Stimulated activated CD4-positive, alpha-beta T cell treated with anti-CD3 and anti-CD28 coated beads, Interleukin-2, amount 100 ng/mL, for 24 hours (primary cell): ENCODE measurements around the gene TRIM8.
A peak's percentile ranks its signal among the peaks of the same experiment; 100 is the strongest.

Experiments used
- DNase-seq, 2 donors: peaks; one replicate each; pipeline ENCODE4 v3.0.0-alpha.2; 2020

Gene TRIM8, protein sequence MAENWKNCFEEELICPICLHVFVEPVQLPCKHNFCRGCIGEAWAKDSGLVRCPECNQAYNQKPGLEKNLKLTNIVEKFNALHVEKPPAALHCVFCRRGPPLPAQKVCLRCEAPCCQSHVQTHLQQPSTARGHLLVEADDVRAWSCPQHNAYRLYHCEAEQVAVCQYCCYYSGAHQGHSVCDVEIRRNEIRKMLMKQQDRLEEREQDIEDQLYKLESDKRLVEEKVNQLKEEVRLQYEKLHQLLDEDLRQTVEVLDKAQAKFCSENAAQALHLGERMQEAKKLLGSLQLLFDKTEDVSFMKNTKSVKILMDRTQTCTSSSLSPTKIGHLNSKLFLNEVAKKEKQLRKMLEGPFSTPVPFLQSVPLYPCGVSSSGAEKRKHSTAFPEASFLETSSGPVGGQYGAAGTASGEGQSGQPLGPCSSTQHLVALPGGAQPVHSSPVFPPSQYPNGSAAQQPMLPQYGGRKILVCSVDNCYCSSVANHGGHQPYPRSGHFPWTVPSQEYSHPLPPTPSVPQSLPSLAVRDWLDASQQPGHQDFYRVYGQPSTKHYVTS

DNA sequence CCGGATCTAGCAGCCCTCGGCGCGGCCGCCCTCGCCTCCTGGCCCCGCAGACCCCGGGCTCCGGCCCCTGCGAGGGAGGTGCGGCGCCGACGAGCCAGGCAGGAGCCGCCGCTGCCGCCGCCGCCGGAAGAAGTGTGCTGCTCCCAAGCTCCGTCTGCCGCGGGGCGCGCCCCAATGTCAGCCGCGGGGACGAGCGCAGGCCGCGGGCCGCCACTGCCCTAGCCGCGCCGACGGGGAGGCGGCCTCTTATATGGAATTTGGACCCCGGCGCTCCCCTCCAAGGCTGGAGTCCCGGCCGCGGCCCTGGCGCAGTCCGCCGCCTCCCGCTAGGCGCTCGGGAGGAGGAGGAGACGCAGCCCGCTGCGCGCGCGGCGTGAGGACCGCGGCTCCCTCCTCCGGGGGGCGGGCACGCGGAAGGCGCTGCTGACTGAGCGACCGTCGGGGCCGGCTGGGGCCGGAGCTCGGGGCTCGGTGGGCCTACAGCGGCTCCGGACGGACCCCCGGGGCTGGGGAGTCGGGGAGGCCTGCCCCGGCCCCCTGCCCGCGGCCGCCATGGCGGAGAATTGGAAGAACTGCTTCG is at the start of gene TRIM8:
Gene TRIM8, plus strand, starts transcription at position 414 of the 580 bp plus-strand sequence. Its CDS starts 139 bp downstream, at position 553.
- DNase-seq = peak; percentile 62 to 67

DNA sequence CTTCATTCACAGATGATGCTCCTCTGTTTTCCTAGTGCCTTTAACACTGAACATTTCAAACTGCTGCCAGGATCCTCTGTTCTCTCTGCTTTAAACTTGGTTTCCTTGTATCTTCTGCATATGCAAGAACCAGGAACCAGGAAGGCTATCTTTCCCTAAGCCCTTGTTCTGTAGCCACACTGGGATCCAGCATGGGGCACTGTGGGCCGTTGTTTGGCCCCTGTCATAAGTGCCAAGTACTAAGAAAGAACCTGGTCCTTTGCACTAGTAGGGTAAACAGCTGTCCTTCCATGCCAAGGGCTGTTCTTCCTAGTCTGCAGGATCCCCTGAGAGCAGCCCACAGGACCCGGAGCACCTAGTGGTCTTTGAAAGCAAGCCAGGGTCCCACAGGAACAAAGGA is 49.0 kb upstream of the TRIM8 start:
- no peak for DNase-seq

DNA sequence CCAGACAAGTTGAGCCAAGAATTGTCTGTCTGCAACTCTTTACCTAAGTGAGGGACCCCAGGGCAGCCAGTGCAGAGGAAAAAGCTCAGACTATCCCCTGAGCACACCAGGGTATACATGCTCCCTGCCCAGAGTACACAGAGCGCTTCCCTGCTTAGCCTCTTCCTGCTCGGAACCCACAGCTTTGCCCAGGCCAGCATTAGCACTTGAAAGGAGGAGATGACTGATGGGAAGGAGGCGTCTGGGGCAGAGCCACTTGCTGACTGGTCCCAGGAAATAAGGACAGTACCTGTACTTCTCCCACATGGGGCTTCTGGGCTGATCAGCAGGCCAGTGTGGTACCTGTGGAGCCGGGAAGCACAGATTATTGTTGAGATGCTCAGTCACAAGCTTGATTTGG is 48.4 kb upstream of the TRIM8 start:
- DNase-seq = no peak

DNA sequence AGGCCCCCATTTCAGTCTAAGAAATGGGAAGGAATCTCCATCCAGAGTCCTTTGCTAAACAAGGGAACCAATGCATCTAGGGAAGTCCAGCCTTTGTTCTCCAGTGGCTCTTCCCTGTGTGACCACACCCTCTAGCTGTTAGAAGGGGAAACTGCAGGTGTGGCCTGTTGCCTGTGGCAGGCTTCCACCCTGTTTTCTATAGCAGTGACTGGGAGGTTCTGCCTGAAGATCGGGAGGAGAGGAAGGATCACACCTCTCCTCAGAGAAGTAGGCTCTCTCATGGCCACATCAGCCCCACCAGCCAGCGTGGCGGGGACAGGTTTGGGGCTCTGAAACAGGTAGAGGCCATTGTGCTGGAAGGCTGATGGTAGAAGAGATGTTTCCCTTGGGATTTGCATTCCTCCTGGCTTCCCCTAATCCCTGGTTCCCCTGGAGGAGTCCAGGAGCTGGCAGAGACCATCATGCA is 47.7 kb upstream of the TRIM8 start:
- peak; percentile 22 to 29 for DNase-seq

DNA sequence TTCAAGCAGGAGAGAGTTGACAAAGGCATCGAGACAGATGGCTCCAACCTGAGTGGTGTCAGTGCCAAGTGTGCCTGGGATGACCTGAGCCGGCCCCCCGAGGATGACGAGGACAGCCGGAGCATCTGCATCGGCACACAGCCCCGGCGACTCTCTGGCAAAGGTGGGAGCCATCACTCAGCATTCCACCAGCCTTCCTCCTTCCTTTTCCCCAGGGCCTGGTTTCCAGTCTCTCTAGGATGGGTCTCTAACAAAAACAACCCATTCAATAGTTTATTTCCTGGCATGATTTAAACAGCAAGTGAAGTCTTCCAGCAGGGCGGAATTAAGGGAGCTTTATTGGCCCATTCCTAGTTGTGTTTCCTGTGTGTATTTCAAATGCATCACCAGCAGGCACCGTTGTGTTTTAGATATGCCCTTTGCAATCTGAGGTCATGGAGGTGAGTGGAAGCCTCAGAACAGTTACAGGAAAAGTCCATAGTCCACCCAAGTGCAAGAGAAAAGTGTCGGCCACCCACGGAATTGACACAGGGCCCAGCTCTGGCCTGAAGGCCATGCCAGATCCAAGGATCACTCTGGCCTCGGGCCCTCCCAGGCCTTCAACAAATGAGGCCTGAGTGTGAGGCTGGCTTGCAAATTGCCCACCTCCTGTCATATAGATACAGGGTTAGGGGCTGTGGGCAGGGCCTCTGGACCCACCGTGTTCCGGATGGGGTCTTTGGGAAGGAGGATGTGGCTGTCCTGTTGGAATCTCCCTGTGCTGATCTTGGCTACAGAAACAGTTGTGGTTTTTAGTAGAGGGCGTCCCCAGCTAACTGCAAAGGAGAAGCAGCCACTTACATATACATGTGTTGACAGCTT is 46.9 kb upstream of the TRIM8 start:
- DNase-seq = no peak

DNA sequence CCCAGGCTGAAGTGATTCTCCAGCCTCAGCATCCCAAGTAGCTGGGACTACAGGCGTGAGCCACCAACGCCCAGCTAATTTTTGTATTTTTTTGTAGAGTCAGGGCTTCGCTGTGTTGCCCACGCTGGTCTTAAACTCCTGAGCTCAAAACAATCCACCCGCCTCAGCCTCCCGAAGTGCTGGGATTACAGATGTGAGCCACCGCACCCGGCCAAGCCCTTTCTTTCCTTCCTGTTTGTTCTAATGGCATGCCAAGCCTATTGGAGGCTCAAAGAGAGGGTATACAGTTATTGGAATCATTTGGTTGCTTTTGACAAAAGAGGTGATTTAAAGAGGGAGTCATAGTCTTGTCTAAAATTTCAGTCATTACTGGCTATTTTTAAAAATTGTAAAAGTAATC is 46.0 kb upstream of the TRIM8 start:
- no peak for DNase-seq

DNA sequence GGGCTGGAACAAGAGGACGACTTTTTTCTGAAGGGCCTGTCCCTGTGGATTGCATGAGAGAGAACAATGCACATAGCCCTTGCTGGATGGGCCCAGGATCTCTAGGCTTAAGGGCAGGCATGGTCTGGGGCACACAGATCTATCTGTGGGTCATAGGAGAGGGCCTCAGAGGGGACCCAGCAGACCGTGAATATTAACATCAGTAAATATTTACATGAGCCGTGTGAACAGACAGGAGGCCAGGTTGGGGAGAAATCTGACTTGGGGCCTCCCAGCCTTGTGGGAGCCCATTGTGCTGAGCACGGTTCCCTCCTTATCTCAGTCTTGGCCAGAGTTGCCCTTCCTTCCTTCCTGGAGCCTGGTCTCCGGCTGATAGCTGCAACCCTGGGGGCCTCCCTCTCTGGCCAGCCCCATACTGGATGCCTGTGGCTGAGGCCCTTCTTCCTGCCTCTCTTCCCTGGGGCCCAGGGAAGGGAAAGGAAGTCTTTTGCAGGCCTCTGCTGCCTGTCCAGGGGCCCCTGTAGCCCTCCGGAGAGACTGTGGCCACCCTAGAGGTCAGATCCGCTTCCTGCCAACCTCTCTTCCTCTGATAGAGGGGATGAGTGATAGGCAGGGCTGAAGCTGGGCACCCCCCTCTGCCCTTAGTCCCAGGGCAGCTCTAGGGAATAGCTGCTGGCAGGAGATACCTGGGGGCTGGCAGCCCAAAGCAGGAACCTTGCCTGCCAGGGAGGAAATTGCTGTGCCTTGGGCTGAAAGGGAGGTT is 44.5 kb upstream of the TRIM8 start:
- no peak for DNase-seq

DNA sequence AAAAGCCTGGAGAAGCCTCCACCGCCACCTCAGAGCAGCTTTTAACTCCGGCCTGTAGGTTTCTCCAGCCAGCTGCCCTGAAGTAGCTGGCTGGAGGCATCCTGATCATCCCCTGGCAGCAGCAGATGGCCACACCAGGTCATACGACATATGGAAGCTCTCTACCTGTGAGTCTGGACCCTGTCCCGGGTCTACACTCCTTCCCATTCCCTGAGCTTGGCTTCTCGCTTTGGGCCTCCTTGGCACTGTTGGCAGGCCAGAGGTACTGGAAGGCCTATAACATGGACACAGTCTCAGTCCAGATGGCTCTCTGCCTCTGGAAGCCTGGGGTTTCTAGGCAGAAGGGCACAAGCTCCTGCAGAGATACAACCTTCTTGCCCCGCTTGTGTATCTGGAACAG is 43.5 kb upstream of the TRIM8 start:
- no peak for DNase-seq

DNA sequence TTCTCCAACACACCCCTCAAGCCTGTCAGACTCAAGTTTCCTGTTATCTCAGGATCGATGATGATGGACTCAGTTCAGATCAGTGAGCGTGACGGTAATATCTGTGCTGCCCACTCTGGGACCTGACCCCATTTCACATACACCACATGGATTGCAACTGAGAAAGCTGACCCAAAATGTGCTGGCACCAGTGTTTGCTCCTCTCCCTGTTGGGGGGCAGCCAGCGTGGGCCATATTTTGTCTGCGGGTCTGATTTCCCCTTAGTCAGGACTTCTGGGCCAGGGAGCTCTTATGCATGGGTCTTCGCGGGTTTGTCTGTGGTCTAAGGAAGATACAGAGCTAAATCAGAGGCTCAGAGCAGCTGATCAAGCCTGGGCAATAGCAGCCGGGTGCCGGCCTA is 42.6 kb upstream of the TRIM8 start:
- no peak for DNase-seq

DNA sequence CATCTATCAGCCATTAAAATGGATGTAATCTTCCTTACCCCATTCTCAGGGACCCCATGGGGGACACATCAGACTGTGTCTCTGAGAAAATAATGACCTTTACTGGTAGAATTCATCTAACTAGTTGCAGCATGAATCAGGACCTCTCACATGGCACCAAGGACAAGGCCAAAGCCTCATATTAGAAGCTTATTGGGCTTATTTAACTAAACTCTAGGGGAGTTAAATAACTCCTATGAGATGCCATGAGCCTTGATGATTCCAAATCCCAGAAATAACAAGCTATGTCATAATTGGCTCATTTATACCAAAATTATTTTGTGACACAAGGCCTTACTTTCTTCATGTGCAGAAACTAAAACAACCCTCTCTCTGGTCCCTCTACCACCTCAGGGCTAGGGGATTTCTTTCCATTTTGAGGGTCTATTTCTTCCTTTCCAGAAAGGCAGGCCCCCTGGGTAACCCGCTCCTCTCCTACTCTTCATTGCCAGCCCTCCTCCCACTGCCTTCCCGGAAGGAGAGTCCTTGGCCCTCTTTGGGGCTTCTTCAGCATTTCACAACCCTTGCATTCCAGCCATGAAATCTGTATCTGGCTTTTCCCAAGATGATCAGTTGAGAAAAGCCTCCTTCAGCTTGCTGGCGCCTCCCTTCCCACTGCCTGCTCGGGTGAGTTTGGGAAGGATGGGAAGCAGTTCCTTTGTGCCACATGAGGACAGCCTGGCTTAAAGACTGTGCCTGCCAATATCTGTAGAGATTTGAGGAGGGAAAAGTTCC is 41.8 kb upstream of the TRIM8 start:
- DNase-seq = no peak

DNA sequence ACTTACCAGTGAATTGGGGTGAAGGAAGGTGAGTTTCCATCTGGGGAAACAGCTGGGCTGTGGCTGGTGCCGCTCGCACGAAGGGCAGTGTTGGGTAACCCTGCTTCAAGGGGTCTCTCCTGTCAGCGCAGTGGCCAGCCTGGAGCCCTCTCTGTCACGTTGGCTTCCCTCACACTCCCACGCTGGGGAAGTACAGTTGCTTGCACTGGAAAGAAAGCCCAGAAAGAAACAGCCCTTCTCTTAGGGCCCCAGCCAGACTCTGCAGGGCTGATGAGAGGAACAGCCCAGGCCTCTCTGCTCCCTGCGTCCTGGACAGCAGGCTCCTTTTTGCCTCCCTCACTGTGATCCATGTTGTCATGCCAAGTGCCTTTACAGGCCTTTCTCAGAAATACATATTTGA is 40.3 kb upstream of the TRIM8 start:
- no peak for DNase-seq

DNA sequence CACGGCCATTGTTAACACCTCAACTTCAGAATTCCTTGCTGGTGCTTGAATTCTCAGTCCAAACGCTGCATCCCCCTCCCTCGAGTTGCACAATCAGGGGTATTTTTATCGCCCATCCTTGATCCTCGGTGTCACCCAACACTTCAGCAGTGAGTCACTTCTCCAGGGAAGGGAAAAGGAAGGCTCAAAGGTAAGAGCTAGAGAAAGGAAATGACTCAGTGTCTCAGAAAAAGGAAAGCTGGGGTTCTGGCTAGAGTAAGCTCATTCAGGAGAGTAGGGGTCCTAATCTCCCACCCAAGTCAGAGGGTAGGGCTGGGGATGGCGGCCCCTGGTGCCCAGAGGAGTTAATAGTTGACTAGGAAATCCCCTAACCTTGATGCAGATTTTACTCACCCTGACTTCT is 39.8 kb upstream of the TRIM8 start:
- DNase-seq = no peak

DNA sequence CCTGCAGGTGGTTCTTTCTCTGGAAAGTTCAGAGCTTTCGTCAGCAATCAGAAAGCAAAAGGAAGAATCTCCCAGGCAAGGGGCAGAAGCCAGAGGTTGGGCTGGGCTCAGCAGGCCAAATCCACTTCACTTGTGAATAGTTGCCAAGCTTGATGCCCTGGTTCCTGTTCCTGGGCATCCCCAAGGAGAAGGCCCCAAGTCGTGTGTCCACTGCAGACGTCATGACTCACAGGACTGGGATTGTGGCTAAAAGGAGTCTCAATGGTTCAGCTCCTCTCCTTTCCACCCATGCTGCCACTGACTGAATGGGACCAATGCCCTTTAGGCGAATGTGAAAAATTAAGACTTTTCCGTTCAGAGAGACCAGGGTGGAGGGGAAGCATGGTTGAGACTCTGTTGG is 38.6 kb upstream of the TRIM8 start:
- no peak for DNase-seq

DNA sequence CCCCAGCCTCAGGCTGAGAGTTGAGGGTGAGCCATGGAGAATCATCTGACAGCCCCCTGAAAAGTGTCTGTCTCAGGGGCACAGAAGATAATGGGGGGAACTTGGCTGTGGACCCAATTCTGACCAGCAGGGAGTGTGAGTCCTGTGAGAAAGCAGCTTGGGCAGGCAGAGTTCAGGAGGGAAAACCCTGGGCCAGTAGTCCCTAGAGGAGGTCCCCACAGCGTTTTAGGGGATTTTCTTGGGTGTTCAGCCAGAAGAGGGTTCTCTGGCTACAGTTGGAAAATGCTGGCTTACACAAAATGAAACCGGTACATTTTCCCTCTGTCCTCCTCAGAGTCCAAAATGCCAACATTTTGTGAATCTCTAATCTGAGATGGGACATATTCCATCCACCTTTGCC is 35.8 kb upstream of the TRIM8 start:
- no peak for DNase-seq

DNA sequence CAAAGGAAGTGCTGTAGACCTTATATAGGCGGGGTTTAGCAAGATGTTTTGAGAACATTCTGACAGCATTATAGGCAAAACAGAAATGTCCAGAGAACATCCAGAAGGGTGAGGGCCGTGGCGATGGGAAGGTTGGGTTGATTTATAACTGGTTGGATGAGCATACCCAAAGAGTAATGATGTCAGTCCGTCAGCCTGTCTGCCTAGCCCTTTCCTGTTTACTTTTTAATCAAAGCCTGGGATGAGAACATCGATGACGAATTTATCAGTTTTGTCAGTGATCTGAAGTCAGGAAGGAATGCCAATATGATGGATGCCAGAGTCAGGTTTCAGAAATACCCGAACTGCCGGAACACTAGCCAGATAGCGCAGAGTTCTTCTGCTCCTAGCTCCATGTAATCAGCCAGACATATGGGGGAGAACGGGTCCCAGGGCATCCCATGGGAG is 33.8 kb upstream of the TRIM8 start:
- DNase-seq = no peak

DNA sequence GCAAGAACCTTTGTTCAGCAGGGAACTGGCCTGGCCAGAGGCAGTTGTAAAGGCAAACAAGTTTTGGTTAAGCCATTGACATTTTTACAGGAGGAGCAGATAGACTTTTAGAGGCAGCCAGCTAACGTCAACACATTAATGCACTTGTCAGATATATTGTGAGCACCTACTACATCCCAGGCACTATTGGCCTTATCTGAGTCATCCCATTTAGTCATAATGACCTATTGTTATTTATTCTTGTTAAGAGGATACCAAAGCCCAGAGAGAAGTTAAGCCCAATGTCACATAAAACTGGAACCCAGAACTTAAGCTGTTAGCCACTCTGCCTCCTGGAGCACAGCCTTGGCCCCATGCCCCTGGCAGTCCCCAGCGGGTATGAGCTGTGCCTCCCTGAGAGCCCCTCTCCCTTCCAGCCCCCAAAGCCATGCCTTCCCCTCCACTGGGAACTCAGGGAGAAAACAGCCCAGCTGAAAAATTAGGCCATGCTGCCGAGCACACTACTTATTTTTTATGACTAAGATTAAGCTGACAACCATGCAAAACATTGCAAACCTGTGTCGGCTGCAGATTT is 32.7 kb upstream of the TRIM8 start:
- no peak for DNase-seq

DNA sequence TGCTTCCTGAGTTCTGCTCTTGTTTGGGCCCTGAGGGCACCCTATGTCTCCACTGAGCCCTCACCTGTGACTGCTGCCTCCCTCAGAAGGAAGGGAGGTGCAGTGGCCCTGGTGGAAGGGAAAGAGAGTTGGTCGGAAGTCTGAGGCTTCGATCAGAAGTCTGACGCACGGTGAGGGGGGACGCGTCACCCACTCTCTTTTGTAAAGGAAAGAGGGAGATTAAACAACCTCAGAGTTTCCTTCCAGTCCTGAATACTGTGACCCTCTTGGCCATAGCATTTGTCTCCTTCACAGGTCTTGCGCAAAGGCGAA is 31.4 kb upstream of the TRIM8 start:
- DNase-seq = peak; percentile 40 to 48

DNA sequence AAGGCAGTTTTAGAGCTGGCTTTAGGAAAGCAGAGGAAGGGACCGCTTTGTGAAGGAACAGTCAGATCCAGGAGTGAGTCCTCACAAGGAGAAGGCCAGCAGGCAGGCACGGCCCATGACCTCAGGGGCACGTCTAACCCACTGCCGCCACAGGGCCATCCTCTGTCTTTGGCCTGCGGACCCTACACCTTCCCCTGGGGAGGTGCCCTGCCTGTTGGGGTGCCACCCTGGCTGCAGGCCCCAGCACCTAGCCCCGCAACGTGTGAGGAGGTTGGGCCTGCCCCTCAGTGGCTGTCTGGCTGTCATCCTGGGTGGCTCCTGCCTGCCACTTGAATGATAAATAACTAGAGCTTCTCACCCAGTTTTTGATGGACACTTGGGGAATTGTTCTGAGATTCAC is 31.0 kb upstream of the TRIM8 start:
- DNase-seq = no peak

DNA sequence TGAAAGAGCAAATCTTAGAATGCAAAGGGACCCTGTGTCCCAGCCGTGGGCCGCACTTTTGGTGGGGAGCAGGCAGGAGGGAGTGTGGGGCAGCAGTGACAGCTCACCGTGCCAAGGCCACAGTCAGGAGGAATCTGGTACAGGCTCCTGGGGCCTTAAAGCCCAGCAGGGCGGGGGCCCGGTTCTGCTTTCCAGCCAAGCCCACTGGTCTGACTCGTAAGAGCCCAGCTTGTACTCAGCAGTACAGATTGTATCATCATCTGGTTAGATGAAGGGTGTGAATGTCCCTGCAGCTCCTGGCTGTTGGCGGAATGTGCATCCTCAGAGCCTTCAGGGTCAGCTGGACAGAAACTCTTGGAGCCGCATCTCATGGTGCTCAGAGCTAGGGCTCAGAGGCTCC is 30.5 kb upstream of the TRIM8 start:
- DNase-seq = no peak

DNA sequence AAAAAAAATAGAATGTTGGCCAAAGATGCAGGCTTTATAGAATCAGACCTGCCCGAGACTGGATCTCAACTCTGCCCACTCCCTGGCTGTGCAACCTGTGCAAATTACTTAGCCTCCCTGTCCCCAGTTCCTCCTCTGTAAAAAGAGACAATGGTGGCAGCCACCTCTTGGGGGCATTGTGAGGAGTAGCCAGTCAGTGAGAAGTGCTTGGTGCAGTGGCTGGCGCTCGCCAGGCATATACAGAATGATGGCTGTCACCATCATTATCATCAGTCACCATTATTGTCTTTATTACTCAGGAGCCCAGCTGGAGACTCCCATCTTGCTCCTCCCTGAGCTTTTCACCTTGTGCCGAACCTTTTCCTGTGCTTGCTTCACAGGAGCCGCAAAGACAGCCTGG is 29.4 kb upstream of the TRIM8 start:
- no peak for DNase-seq

DNA sequence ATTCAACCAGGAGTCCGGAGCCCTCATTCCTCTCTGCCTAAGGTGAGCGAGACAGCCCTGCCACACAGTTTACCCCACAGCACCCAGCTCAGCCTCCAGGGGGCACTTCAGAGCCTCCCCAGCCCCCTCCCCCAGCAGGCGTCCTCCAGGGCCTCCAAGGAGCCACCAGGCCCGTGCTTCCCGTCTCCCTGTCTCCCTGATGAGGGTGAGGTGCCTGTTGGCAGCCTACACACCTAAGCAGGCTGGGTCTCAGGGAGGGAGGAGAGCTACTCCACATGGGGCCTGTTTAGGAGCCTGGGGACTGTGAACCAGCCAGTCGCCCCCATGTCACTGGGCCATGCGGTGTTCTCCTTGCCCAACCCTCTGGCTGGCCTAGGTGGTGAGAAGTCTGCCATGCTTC is 28.9 kb upstream of the TRIM8 start:
- DNase-seq = peak in 1 of 2 donors; percentile 46
